Neural progenitor cell (in vitro differentiated cells): ENCODE data around the gene IQGAP2.

Experiments used
- CTCF ChIP-seq: fragments of 200-600 bp; sonication (generic); IDR thresholded peaks from 2 replicates; pipeline ENCODE4 v1.5.1; 2017; ENCODE audit warnings: antibody characterized with exemption, mild to moderate bottlenecking
- EZH2 ChIP-seq: fragments of 200-600 bp; sonication (generic); IDR thresholded peaks from 2 replicates; pipeline ENCODE4 v1.6.1; 2017; ENCODE audit warnings: antibody characterized with exemption, mild to moderate bottlenecking, moderate library complexity
- EZH2phosphoT487 ChIP-seq: fragments of 200-600 bp; sonication (generic); IDR thresholded peaks from 2 replicates; pipeline ENCODE4 v1.6.1; 2017; ENCODE audit warnings: antibody characterized with exemption

GRCh38 chr5:76586531-76586930 lies 183.4 kb downstream of the IQGAP2 start:
- TF ChIP-seq EZH2, result no peak
- no peak for TF ChIP-seq CTCF
- TF ChIP-seq EZH2phosphoT487, result no peak
